Caco-2 (cell line): ENCODE measurements around the gene HNRNPC. TPM values are rescaled to one million over a fixed set of nuclear protein-coding genes. Genes with fewer than 3 reads are reported as not detected.

Experiments used
- BruUV-seq: library from RNA; stranded (reverse); fragments of 400-500 nt; replicated peaks from 2 replicates; lab custom pipeline; 2021; lab: Mats Ljungman, UMichigan
- CTCF ChIA-PET: fragments of 300-600 bp; sonication (Branson Sonifier 250); formaldehyde crosslinking; loops from one replicate; lab custom pipeline; 2022; ENCODE audit warnings: antibody characterized with exemption; lab: Charles Lee
- POLR2A ChIA-PET: fragments of 300-600 bp; sonication (Branson Sonifier 250); formaldehyde crosslinking; loops from one replicate; lab custom pipeline; 2022; ENCODE audit warnings: antibody characterized with exemption; lab: Charles Lee
- DNase-seq, 2 experiments: peaks; one replicate each; pipeline versions ENCODE4 v3.0.0 to v3.0.0-alpha.2; 2020 to 2022
- H3K27me3 ChIP-seq: replicated peaks from 2 replicates; pipeline ENCODE4 v1.6.0; 2011; ENCODE audit warnings: low read length; ENCODE audit not compliant: control insufficient read depth, insufficient read depth
- H3K36me3 ChIP-seq: 2 replicates; pipeline ENCODE4 v1.5.1; 2011; ENCODE audit warnings: low read length; ENCODE audit not compliant: control insufficient read depth, insufficient read depth
- H3K4me1 ChIP-seq: fragments of 250-450 bp; sonication (Bioruptor Pico); 2 replicates; pipeline ENCODE4 v1.5.1; 2020; ENCODE audit warnings: mild to moderate bottlenecking
- H3K4me3 ChIP-seq: 2 replicates; pipeline ENCODE4 v1.5.1; 2011; ENCODE audit warnings: low read depth, mild to moderate bottlenecking, control low read depth, low read length
- H3K9me3 ChIP-seq: fragments of 250-450 bp; sonication (Bioruptor Pico); 2 replicates; pipeline ENCODE4 v1.5.1; 2020; ENCODE audit warnings: mild to moderate bottlenecking, moderate library complexity
- H3K27ac Mint-ChIP-seq: one replicate; pipeline ENCODE4 v1.8.0; 2022; ENCODE audit warnings: mixed read lengths; ENCODE audit not compliant: unreplicated experiment
- H3K27me3 Mint-ChIP-seq: one replicate; pipeline ENCODE4 v1.8.0; 2022; ENCODE audit warnings: mixed read lengths; ENCODE audit not compliant: insufficient read depth, unreplicated experiment
- H3K36me3 Mint-ChIP-seq: one replicate; pipeline ENCODE4 v1.8.0; 2022; ENCODE audit warnings: mild to moderate bottlenecking, mixed read lengths; ENCODE audit not compliant: insufficient read depth, unreplicated experiment
- H3K4me1 Mint-ChIP-seq: one replicate; pipeline ENCODE4 v1.8.0; 2022; ENCODE audit warnings: low read depth, mixed read lengths; ENCODE audit not compliant: unreplicated experiment
- H3K4me3 Mint-ChIP-seq: one replicate; pipeline ENCODE4 v1.8.0; 2022; ENCODE audit warnings: mild to moderate bottlenecking, moderate library complexity, mixed read lengths; ENCODE audit not compliant: unreplicated experiment
- H3K9me3 Mint-ChIP-seq: one replicate; pipeline ENCODE4 v1.8.0; 2022; ENCODE audit warnings: mixed read lengths; ENCODE audit not compliant: unreplicated experiment
- CTCF ChIP-seq, 2 experiments: fragments of 200-600 bp in 1 of 2; IDR thresholded peaks; 1 replicate in 1 of 2; 2 replicates in 1 of 2; pipeline versions ENCODE4 v1.5.1 to v1.8.0; 2011 to 2022; ENCODE audit warnings: antibody characterized with exemption in 1 of 2, control low read depth in 1 of 2, inconsistent platforms in 1 of 2, low read depth in 1 of 2, low read length in 1 of 2, mild to moderate bottlenecking in 1 of 2, moderate library complexity in 1 of 2; ENCODE audit not compliant: insufficient read depth in 1 of 2, severe bottlenecking in 1 of 2, unreplicated experiment in 1 of 2
- intact Hi-C: fragments of 100-400 bp; cut with micrococcal nuclease; formaldehyde crosslinking; loops from one replicate; pipeline ENCODE4 v1.10.0; 2022; ENCODE audit not compliant: unreplicated experiment
- total RNA-seq: library from RNA; stranded (reverse); gene quantifications from 2 replicates; pipeline ENCODE4 v1.2.3, GENCODE V29; 2022

The HNRNPC gene
- total RNA-seq, 1 experiment from 2014 or later = 512 TPM

- TF ChIP-seq CTCF (IDR thresholded peaks at IDR 0.05; ENCODE audit: insufficient read depth in 1 of 2, low read depth in 1 of 2, low read length in 1 of 2, severe bottlenecking in 1 of 2, unreplicated experiment in 1 of 2) = no peak
- H3K9me3 ChIP-seq = no peaks in the 10 kb centered on the region
- ChIA-PET POLR2A (no interaction called here), CTCF (no interaction called here)
- DNase-seq = no peak
- BruUV-seq = no TSS peak
- no peaks in the 10 kb centered on the region for H3K27me3 Mint-ChIP-seq
- intact Hi-C loops = no loop called here
- H3K36me3 Mint-ChIP-seq = peaks cover 97% of the 10 kb centered on the region
- H3K36me3 ChIP-seq = no peaks in the 10 kb centered on the region
- no peak overlapping the region for H3K27ac Mint-ChIP-seq
- no peak overlapping the region for H3K4me3 Mint-ChIP-seq
- no peaks in the 10 kb centered on the region for H3K4me1 Mint-ChIP-seq
- H3K4me1 ChIP-seq = peaks cover 11% of the 10 kb centered on the region; the same call in 1 of the 2 replicates
- H3K27me3 ChIP-seq = no peaks in the 10 kb centered on the region
- no peaks in the 10 kb centered on the region for H3K9me3 Mint-ChIP-seq
- no peak overlapping the region for H3K4me3 ChIP-seq
Observed at GRCh38 chr14:21244544-21244943, 24.7 kb downstream of the HNRNPC start.

DNA sequence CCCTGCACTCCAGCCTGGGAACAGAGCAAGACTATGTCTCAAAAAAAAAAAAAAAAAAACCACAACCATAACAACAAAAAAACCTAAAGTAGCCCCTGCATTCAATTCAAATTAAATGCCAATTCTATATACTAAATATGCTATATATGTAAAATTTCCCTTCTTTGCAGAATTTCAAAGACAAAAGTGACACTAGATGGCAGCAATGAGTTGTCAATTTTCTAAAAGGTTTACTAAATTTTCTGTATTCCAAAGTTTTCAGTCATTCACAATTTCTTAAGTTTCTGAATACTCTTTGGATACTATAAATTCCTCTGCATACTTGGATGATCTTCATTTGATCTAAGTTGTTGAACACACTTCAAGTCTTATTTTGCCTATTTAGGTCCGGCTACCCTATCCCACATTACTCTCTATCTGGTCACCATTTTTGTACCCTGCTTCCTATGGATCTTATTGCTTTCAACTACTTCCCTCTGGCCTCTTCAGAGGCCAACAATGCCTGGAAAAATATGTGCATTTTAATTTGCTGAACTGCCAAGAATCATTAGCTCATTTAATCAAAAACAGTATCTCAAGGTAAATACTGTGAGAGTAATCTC is 27.9 kb downstream of the HNRNPC start:
- Histone ChIP-seq H3K9me3 (no peaks in the 10 kb centered on the region), H3K36me3 (peaks cover 1% of the 10 kb centered on the region; the same call in 1 of the 2 replicates), H3K27me3 (no peaks in the 10 kb centered on the region), H3K4me1 (no peaks in the 10 kb centered on the region; the same call in 1 of the 2 replicates), H3K4me3 (no peak overlapping the region)
- intact Hi-C loops = no loop called here
- H3K27ac Mint-ChIP-seq = no peak overlapping the region
- no peaks in the 10 kb centered on the region for H3K9me3 Mint-ChIP-seq
- DNase-seq = no peak
- no TSS peak for BruUV-seq
- peak; percentile 21 to 44 for TF ChIP-seq CTCF (IDR thresholded peaks at IDR 0.05; ENCODE audit: insufficient read depth in 1 of 2, low read depth in 1 of 2, low read length in 1 of 2, severe bottlenecking in 1 of 2, unreplicated experiment in 1 of 2)
- POLR2A ChIA-PET = interaction anchor here (0.6 kb wide), 1 partner anchor 73 kb away, joined by 3 read pairs; no protein-coding TSS in a partner anchor
- H3K27me3 Mint-ChIP-seq = no peaks in the 10 kb centered on the region
- CTCF ChIA-PET = no interaction called here
- peaks cover 97% of the 10 kb centered on the region for H3K36me3 Mint-ChIP-seq
- H3K4me1 Mint-ChIP-seq = no peaks in the 10 kb centered on the region
- H3K4me3 Mint-ChIP-seq = no peak overlapping the region

GRCh38 chr14:21240417-21240816 is 28.8 kb downstream of the HNRNPC start:
- POLR2A ChIA-PET = no interaction called here
- H3K4me3 Mint-ChIP-seq = no peak overlapping the region
- CTCF ChIA-PET = no interaction called here
- TF ChIP-seq CTCF (IDR thresholded peaks at IDR 0.05; ENCODE audit: insufficient read depth in 1 of 2, low read depth in 1 of 2, low read length in 1 of 2, severe bottlenecking in 1 of 2, unreplicated experiment in 1 of 2) = no peak
- no peaks in the 10 kb centered on the region for H3K9me3 Mint-ChIP-seq
- BruUV-seq = no TSS peak
- Histone ChIP-seq H3K4me3 (no peak overlapping the region), H3K27me3 (no peaks in the 10 kb centered on the region), H3K4me1 (no peaks in the 10 kb centered on the region; the same call in 1 of the 2 replicates), H3K9me3 (no peaks in the 10 kb centered on the region), H3K36me3 (peaks cover 1% of the 10 kb centered on the region; the same call in 1 of the 2 replicates)
- DNase-seq = no peak
- H3K27me3 Mint-ChIP-seq = no peaks in the 10 kb centered on the region
- H3K36me3 Mint-ChIP-seq = peaks cover 94% of the 10 kb centered on the region
- intact Hi-C loops = no loop called here
- no peak overlapping the region for H3K27ac Mint-ChIP-seq
- no peaks in the 10 kb centered on the region for H3K4me1 Mint-ChIP-seq
